ENCODE results near the gene RERE. TPM values are rescaled to one million over a fixed set of nuclear protein-coding genes. Genes with fewer than 3 reads are reported as not detected.

RERE gene
- total RNA-seq, 1 donor from 2014 or later: 252 TPM

- TF ChIP-seq CTCF (IDR thresholded peaks at IDR 0.05; ENCODE audit: partially characterized antibody, unreplicated experiment): no peak
- Mint-ChIP-seq H3K36me3 (ENCODE audit: unreplicated experiment) (peaks cover 5% of the 10 kb centered on the region), H3K4me3 (ENCODE audit: unreplicated experiment) (peak overlapping the region; percentile 52), H3K4me1 (ENCODE audit: low read depth, unreplicated experiment) (peaks cover 29% of the 10 kb centered on the region), H3K27me3 (ENCODE audit: unreplicated experiment) (peaks cover 33% of the 10 kb centered on the region), H3K9me3 (ENCODE audit: unreplicated experiment) (peaks cover 32% of the 10 kb centered on the region), H3K27ac (ENCODE audit: unreplicated experiment) (peak overlapping the region; percentile 78)
- no peak for DNase-seq
Measured at GRCh38 chr1:8361198-8361849, 456.1 kb downstream of the RERE start.

- Mint-ChIP-seq H3K9me3 (ENCODE audit: unreplicated experiment) (peaks cover 34% of the 10 kb centered on the region), H3K27ac (ENCODE audit: unreplicated experiment) (no peak overlapping the region), H3K4me1 (ENCODE audit: low read depth, unreplicated experiment) (peaks cover 29% of the 10 kb centered on the region), H3K27me3 (ENCODE audit: unreplicated experiment) (peaks cover 34% of the 10 kb centered on the region), H3K36me3 (ENCODE audit: unreplicated experiment) (peaks cover 5% of the 10 kb centered on the region), H3K4me3 (ENCODE audit: unreplicated experiment) (no peak overlapping the region)
- DNase-seq: no peak
- TF ChIP-seq CTCF (IDR thresholded peaks at IDR 0.05; ENCODE audit: partially characterized antibody, unreplicated experiment): no peak
Measured at GRCh38 chr1:8360493-8361197, 456.8 kb downstream of the RERE start.

DNA sequence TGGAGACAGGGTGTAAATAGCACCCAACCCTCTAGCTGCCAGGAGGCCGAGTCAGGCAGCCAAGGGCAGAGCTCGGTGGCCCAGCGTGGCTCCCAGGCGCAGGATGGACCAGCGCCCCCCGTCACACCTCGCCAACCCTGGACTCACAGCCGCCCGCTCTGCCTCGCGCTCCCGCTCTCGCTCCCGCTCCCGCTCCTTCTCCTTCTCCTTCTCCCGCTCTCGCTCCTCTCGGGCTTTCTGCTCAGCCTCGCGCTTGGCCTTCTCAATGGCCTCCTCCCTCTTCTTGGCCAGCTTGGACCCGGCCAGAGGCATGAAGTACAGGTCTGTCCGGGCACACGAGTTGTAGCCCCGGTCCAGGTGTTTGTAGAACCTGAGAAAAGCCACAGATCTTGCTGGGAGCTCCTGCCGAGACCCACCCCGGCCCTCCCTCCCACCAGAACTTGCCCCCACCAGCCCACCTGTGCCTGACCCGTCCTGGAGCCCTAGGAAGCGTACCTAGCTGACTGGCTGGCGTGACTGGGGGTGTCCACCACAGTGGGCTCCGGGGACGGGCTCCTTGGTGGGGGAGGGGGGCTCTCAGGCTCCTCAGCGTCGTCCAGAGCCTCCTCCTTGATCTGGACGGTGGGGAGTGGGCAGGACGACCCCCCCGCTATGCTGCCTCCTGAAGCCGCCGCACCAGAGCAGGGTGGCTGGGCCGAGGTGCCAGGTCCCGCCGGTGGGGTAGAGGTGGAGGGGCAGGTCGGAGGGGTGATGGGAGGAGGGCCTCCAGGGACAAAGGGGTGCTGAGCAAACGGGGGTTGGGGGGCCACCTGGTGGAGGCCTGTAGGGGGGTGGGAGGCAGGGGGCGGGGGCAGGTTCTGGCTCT lies 457.6 kb downstream of the RERE start:
- peaks cover 5% of the 10 kb centered on the region for H3K36me3 Mint-ChIP-seq (ENCODE audit: unreplicated experiment)

DNA sequence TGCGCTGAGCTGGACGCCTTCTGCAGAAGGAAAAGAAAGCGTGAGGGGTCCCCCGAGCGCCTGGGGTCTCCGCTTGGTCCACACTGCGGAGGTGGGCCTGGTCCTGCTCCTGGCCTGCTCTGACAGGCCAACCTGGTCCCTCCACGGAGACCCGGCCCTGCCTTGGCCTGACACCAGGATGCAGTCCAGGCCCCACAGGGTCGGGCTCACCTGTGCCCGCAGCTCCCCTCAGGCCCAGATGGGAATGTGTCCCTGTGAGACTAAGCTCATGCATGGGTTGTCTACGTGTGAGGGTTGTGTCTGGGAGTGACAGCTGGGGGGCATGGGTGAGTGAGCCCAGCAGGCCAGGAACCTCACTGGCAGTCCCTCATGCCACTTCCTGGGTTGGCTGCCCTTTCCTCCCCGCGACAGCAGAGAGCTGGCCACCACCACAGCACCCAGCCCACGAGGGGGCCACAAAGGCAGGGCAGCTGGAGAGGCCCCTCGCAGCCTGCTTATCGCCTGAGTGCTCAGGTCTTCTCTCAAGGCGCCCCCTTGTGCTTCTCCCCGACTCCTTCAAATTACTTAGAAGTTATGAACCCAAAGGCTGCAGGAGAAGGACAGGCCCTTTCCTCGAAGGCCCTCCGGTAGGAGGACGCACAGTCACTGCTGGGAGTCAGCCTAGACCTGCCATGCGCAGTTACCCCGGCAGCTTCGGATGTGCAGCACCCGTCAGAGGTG lies 458.4 kb downstream of the RERE start:
- peaks cover 37% of the 10 kb centered on the region for H3K27me3 Mint-ChIP-seq (ENCODE audit: unreplicated experiment)
- peaks cover 34% of the 10 kb centered on the region for H3K9me3 Mint-ChIP-seq (ENCODE audit: unreplicated experiment)
- H3K36me3 Mint-ChIP-seq (ENCODE audit: unreplicated experiment): peaks cover 5% of the 10 kb centered on the region
- no peak for DNase-seq
- no peak overlapping the region for H3K27ac Mint-ChIP-seq (ENCODE audit: unreplicated experiment)
- no peak for TF ChIP-seq CTCF (IDR thresholded peaks at IDR 0.05; ENCODE audit: partially characterized antibody, unreplicated experiment)
- no peak overlapping the region for H3K4me3 Mint-ChIP-seq (ENCODE audit: unreplicated experiment)
- peaks cover 23% of the 10 kb centered on the region for H3K4me1 Mint-ChIP-seq (ENCODE audit: low read depth, unreplicated experiment)

More for the DNA sequence above, 457.6 kb downstream of the RERE start:
- DNase-seq: no peak
- H3K27ac Mint-ChIP-seq (ENCODE audit: unreplicated experiment): no peak overlapping the region
- H3K9me3 Mint-ChIP-seq (ENCODE audit: unreplicated experiment): peaks cover 34% of the 10 kb centered on the region
- H3K27me3 Mint-ChIP-seq (ENCODE audit: unreplicated experiment): peaks cover 37% of the 10 kb centered on the region
- H3K4me3 Mint-ChIP-seq (ENCODE audit: unreplicated experiment): no peak overlapping the region
- H3K4me1 Mint-ChIP-seq (ENCODE audit: low read depth, unreplicated experiment): peaks cover 25% of the 10 kb centered on the region
- TF ChIP-seq CTCF (IDR thresholded peaks at IDR 0.05; ENCODE audit: partially characterized antibody, unreplicated experiment): no peak

All from glutamatergic neuron (in vitro differentiated cells).